Right cardiac atrium (tissue), 5 donors: ENCODE measurements around the gene PHF10. TPM values are rescaled to one million over a fixed set of nuclear protein-coding genes. Genes with fewer than 3 reads are reported as not detected.
A peak's percentile ranks its signal among the peaks of the same experiment; 100 is the strongest.

Source experiments
- ATAC-seq, 2 donors: fragments of 200-7000 bp; cut with Tn5 transposase; one replicate each; pipeline versions ENCODE4 v1.8.0 to v1.9.1; 2020; ENCODE audit warnings: moderate library complexity in 2 of 2, mild to moderate bottlenecking in 1 of 2
- DNase-seq, 3 donors: peaks; one replicate each; pipeline ENCODE4 v3.0.0-alpha.2; 2020
- H3K27ac ChIP-seq: one replicate; pipeline ENCODE4 v1.5.1; 2013; ENCODE audit warnings: mild to moderate bottlenecking, low read length, control low read depth, moderate library complexity
- H3K27me3 ChIP-seq: one replicate; pipeline ENCODE4 v1.6.1; 2013; ENCODE audit not compliant: control insufficient read depth, insufficient read depth
- H3K4me1 ChIP-seq: one replicate; pipeline ENCODE4 v1.6.1; 2013; ENCODE audit warnings: low read length; ENCODE audit not compliant: control insufficient read depth, insufficient read depth
- H3K4me3 ChIP-seq: one replicate; pipeline ENCODE4 v1.5.1; 2013; ENCODE audit warnings: low read length, control low read depth
- H3K9me3 ChIP-seq: one replicate; pipeline ENCODE4 v1.6.1; 2013; ENCODE audit warnings: low read length; ENCODE audit not compliant: control insufficient read depth
- WGBS: extraction: QIAGEN DNeasy Blood & Tissue Kit; methylation state at CpG from one replicate; pipeline ENCODE4 v1.1.7; 2013; 5-methylcytosine and 5-hydroxymethylcytosine counted together
- intact Hi-C, 4 donors: fragments of 100-400 bp; cut with DNase I; formaldehyde crosslinking; loops; one replicate each; pipeline versions ENCODE4 v1.11.0 to v1.14.0; 2022 to 2023
- polyA plus RNA-seq: library from polyadenylated mRNA; stranded (reverse); fragments of 200-250 nt; gene quantifications from one replicate; pipeline ENCODE4 v1.2.3, GENCODE V29; 2013
- total RNA-seq, 4 donors: library from RNA; stranded (reverse); fragmentation: NEBNext Ultra II Directional; extraction: Animal tissue kit (Norgen Biotek cat#: 25700); gene quantifications; one replicate each; pipeline ENCODE4 v1.2.1, GENCODE V29; 2021
- donor health status: healthy with polysubstance abuse.
- donor health status: DM: no; HTN: yes; CAD: no.
- donor health status: DM: no; HTN: no; CAD: no.
- donor health status: DM: no; HTN: yes; CAD: no; lungs with severe emphysema.
- donor health status: DM: yes; HTN: yes; CAD: no.

PHF10 gene
- total and polyA plus RNA-seq, 5 donors = 40.5 to 70.0 (median 60.9) TPM

GRCh38 chr6:169671563-169671962, 52.7 kb downstream of the PHF10 start:
- ATAC-seq (no peak), DNase-seq (no peak)
- no peak overlapping the region for H3K4me3 ChIP-seq
- intact Hi-C loops = no loop called here
- no peak overlapping the region for H3K27ac ChIP-seq
- H3K4me1 ChIP-seq = no peaks in the 10 kb centered on the region
- H3K27me3 ChIP-seq = no peaks in the 10 kb centered on the region
- 96% methylated on average over 5 of the region's 5 CpGs for WGBS
- no peaks in the 10 kb centered on the region for H3K9me3 ChIP-seq

- no peak overlapping the region for H3K4me3 ChIP-seq
- no peaks in the 10 kb centered on the region for H3K4me1 ChIP-seq
- no peak for DNase-seq
- WGBS = 49% methylated on average over 7 of the region's 7 CpGs
- ATAC-seq = peak; percentile 79 to 94
- intact Hi-C loops = no loop called here
- H3K9me3 ChIP-seq = no peaks in the 10 kb centered on the region
- H3K27me3 ChIP-seq = no peaks in the 10 kb centered on the region
- H3K27ac ChIP-seq = no peak overlapping the region
Measured at GRCh38 chr6:169669889-169670288, 54.4 kb downstream of the PHF10 start.

GRCh38 chr6:169669147-169669546, 55.2 kb downstream of the PHF10 start:
- Histone ChIP-seq H3K27ac (peak overlapping the region; percentile 20), H3K9me3 (no peaks in the 10 kb centered on the region), H3K4me1 (no peaks in the 10 kb centered on the region), H3K4me3 (no peak overlapping the region), H3K27me3 (no peaks in the 10 kb centered on the region)
- intact Hi-C loops = no loop called here
- no peak for DNase-seq
- 84% methylated on average over 6 of the region's 6 CpGs for WGBS
- no peak for ATAC-seq

- H3K4me1 ChIP-seq = no peaks in the 10 kb centered on the region
- H3K4me3 ChIP-seq = no peak overlapping the region
- H3K27ac ChIP-seq = no peak overlapping the region
- no peaks in the 10 kb centered on the region for H3K9me3 ChIP-seq
- 93% methylated on average over 15 of the region's 15 CpGs for WGBS
- intact Hi-C loops = no loop called here
- DNase-seq = no peak
- ATAC-seq = no peak
- no peaks in the 10 kb centered on the region for H3K27me3 ChIP-seq
Measured at GRCh38 chr6:169668203-169668847, 56.0 kb downstream of the PHF10 start.

- DNase-seq (no peak), ATAC-seq (peak in 1 of 2 donors; percentile 32)
- WGBS = 97% methylated on average over 27 of the region's 27 CpGs
- Histone ChIP-seq H3K27ac (no peak overlapping the region), H3K9me3 (no peaks in the 10 kb centered on the region), H3K27me3 (no peaks in the 10 kb centered on the region), H3K4me3 (no peak overlapping the region), H3K4me1 (no peaks in the 10 kb centered on the region)
- intact Hi-C loops = no loop called here
Measured at GRCh38 chr6:169667716-169668115, 56.6 kb downstream of the PHF10 start.

GRCh38 chr6:169666441-169666840, 57.9 kb downstream of the PHF10 start:
- Histone ChIP-seq H3K9me3 (no peaks in the 10 kb centered on the region), H3K4me3 (no peak overlapping the region), H3K27me3 (no peaks in the 10 kb centered on the region), H3K27ac (no peak overlapping the region), H3K4me1 (no peaks in the 10 kb centered on the region)
- intact Hi-C loops = no loop called here
- ATAC-seq (no peak), DNase-seq (no peak)
- 95% methylated on average over 18 of the region's 18 CpGs for WGBS

- no peaks in the 10 kb centered on the region for H3K9me3 ChIP-seq
- H3K27me3 ChIP-seq = no peaks in the 10 kb centered on the region
- intact Hi-C loops = no loop called here
- no peaks in the 10 kb centered on the region for H3K4me1 ChIP-seq
- DNase-seq = no peak
- no peak overlapping the region for H3K4me3 ChIP-seq
- 84% methylated on average over 9 of the region's 9 CpGs for WGBS
- H3K27ac ChIP-seq = no peak overlapping the region
- no peak for ATAC-seq
Measured at GRCh38 chr6:169665289-169665688, 59.0 kb downstream of the PHF10 start.

- Histone ChIP-seq H3K4me1 (no peaks in the 10 kb centered on the region), H3K4me3 (no peak overlapping the region), H3K27me3 (no peaks in the 10 kb centered on the region), H3K9me3 (no peaks in the 10 kb centered on the region), H3K27ac (no peak overlapping the region)
- ATAC-seq (no peak), DNase-seq (no peak)
- 94% methylated on average over 14 of the region's 14 CpGs for WGBS
- intact Hi-C loops = no loop called here
Measured at GRCh38 chr6:169664227-169664626, 60.1 kb downstream of the PHF10 start.

GRCh38 chr6:169663468-169663867, 60.8 kb downstream of the PHF10 start:
- ATAC-seq = no peak
- no peaks in the 10 kb centered on the region for H3K27me3 ChIP-seq
- WGBS = 96% methylated on average over 8 of the region's 8 CpGs
- no peak for DNase-seq
- H3K4me3 ChIP-seq = no peak overlapping the region
- intact Hi-C loops = no loop called here
- no peaks in the 10 kb centered on the region for H3K4me1 ChIP-seq
- no peaks in the 10 kb centered on the region for H3K9me3 ChIP-seq
- no peak overlapping the region for H3K27ac ChIP-seq

- 95% methylated on average over 7 of the region's 7 CpGs for WGBS
- no peaks in the 10 kb centered on the region for H3K4me1 ChIP-seq
- no peaks in the 10 kb centered on the region for H3K27me3 ChIP-seq
- ATAC-seq (no peak), DNase-seq (no peak)
- intact Hi-C loops = no loop called here
- no peak overlapping the region for H3K27ac ChIP-seq
- no peaks in the 10 kb centered on the region for H3K9me3 ChIP-seq
- no peak overlapping the region for H3K4me3 ChIP-seq
Measured at GRCh38 chr6:169661391-169661756, 62.9 kb downstream of the PHF10 start.

GRCh38 chr6:169660751-169661390, 63.4 kb downstream of the PHF10 start:
- H3K4me1 ChIP-seq = no peaks in the 10 kb centered on the region
- no peak for DNase-seq
- intact Hi-C loops = no loop called here
- WGBS = 92% methylated on average over 26 of the region's 26 CpGs
- H3K27ac ChIP-seq = no peak overlapping the region
- H3K27me3 ChIP-seq = no peaks in the 10 kb centered on the region
- no peak overlapping the region for H3K4me3 ChIP-seq
- no peaks in the 10 kb centered on the region for H3K9me3 ChIP-seq
- no peak for ATAC-seq
